ACC112 (cell line): ENCODE data around the gene PCYOX1L.

ENCODE experiments used
- H2AFZ ChIP-seq: fragments of 200-600 bp; sonication (generic); one replicate; pipeline ENCODE4 v1.6.0; 2017; ENCODE audit warnings: antibody characterized with exemption, low read length; ENCODE audit not compliant: unreplicated experiment
- H3K27ac ChIP-seq: fragments of 200-600 bp; sonication (generic); 2 replicates; pipeline ENCODE4 v1.5.1; 2014; ENCODE audit warnings: low read depth, mild to moderate bottlenecking, antibody characterized with exemption, low read length, moderate library complexity
- H3K27me3 ChIP-seq: fragments of 200-600 bp; sonication (generic); 2 replicates; pipeline ENCODE4 v1.6.1; 2014; ENCODE audit warnings: mild to moderate bottlenecking, antibody characterized with exemption, low read length, moderate library complexity, mixed read lengths; ENCODE audit not compliant: insufficient read depth
- H3K36me3 ChIP-seq: fragments of 200-600 bp; sonication (generic); 2 replicates; pipeline ENCODE4 v1.6.1; 2016; ENCODE audit warnings: mild to moderate bottlenecking, antibody characterized with exemption, low read length, moderate library complexity, mixed read lengths; ENCODE audit not compliant: insufficient read depth
- H3K4me1 ChIP-seq: fragments of 200-600 bp; sonication (generic); one replicate; pipeline ENCODE4 v1.6.1; 2016; ENCODE audit warnings: low read length, mixed read lengths; ENCODE audit not compliant: insufficient read depth, unreplicated experiment, control insufficient read depth
- H3K4me3 ChIP-seq: fragments of 200-600 bp; sonication (generic); 2 replicates; pipeline ENCODE4 v1.5.1; 2014; ENCODE audit warnings: mild to moderate bottlenecking, low read depth, low read length
- H3K79me2 ChIP-seq: fragments of 200-600 bp; sonication (generic); one replicate; pipeline ENCODE4 v1.6.0; 2016; ENCODE audit warnings: low read length; ENCODE audit not compliant: control insufficient read depth, unreplicated experiment, insufficient read depth

The PCYOX1L gene

DNA sequence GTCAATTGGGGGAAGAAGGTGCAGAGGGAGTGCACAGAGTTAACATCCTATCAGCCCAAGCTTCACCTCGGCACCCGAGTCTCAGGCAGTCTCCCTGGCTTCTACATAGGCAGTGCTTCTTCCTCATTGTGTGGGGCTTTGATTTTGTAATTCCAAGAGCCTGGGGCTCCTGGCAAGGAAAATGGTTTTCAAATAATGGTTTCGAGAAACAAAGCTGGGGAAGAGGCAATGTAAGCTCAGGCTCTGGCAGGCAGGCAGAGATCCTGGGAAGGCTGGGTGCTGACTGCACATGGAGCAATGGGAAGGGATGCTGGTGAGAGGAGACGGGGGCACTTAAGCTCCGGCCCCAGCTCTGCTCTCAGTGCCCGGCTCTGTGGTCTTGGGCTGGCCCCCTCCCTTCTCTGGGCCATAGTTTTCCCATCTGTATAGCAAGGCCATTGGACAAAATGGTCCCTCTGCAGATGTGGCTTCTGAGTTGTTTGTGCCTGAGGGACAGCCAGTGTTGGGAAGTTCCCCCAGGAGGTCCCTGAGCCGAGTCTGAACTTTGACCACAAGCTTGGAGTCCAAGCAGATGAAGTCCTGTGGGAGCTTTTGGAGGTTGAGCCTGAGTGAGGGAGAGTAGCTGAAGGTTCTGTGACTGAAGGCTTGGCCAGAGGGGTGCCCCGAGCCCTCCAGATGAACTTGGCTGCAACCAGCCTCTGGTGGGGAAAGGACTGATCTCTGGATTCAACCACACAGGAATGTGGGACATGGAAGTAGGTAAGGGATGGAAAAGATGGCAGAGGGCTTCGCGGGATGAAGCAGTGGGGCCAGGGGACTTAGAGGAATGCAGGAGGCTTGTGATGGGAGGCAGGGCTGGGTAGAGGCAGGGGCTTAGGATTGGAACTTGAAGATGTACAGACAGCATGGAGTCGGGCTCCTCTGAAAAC lies 49.7 kb downstream of the PCYOX1L start:
- H2AFZ ChIP-seq, result peak overlapping the region; percentile 33
- no peaks in the 10 kb centered on the region for H3K36me3 ChIP-seq
- H3K4me1 ChIP-seq, result peaks cover 57% of the 10 kb centered on the region
- H3K27ac ChIP-seq, result peak overlapping the region; percentile 94
- peak overlapping the region; percentile 79 for H3K4me3 ChIP-seq
- H3K27me3 ChIP-seq, result no peaks in the 10 kb centered on the region
- H3K79me2 ChIP-seq, result peaks cover 45% of the 10 kb centered on the region

DNA sequence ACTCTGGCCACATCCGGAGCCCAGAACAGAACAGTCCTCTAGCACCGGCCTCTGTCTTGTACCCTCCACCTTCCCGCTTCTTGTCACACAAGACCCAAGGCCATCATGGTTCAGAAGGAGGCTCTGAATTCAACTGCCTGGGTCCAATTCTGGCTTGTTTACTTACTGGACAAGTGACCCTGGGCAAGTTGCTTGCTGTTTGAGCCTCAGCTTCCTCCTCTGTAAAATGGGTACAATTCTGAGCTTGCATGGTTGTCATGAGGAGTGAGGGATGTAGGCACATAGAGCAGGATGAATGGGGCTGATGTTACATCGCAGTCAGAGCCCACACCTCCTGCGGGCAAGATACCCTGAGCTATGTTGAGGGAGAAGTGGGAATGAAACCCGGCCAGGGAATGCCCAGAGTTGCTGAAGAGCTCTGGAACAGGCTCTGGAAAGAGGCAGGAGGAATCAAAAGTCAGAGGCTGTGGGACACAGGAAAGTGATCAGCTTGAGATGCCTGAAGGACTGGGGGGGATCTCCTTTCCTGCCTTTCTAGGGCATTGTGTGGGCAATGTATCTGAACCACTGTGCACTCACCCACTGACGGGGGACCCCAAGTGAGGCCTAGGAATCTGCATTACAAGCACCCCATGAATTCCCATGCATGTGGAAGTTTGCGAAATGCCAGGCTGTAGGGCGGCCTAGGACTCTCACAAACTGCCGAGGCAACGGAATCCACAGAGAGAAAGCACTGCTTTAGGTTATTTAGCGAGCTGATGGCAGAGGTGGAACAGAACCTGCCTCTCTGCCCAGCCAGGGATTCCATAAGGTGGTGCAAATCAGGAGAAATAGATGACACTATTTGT lies 50.6 kb downstream of the PCYOX1L start:
- peak overlapping the region; percentile 79 for H3K4me3 ChIP-seq

DNA sequence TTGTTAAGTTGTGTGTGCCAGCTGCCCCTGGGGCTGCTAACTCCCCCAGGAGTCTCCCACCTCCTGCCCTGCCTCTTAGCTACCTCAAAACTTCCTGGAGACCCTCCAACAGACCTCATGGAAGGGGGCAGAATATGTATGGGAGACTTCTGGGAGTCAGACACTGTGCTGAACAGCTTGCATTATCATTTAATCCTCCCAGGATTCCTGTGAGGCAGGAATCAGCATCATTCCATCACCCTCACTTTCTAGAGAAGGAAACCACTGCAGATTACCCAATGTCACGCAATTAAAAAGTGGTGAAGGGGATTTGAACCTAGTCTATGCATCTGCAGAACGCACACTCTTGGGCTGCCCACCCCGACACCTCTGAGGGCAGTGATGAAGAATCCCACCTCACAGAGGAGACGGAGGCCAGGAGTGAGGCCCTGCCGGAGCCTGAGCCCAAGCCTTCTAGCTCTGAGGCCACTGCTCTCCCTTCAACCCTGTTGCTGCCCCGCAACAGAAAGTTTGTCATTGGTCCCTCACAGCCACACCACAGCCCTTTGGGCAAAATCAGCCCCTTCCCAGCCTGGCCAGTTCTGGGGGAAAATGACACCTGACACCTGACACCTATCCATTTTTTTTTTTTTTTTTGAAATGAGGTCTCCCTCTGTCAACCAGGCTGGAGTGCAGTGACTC lies 51.6 kb downstream of the PCYOX1L start:
- no peaks in the 10 kb centered on the region for H3K27me3 ChIP-seq
- H2AFZ ChIP-seq, result no peak overlapping the region
- peaks cover 53% of the 10 kb centered on the region for H3K79me2 ChIP-seq
- no peak overlapping the region for H3K27ac ChIP-seq
- peaks cover 55% of the 10 kb centered on the region for H3K4me1 ChIP-seq
- no peaks in the 10 kb centered on the region for H3K36me3 ChIP-seq
- H3K4me3 ChIP-seq, result peak overlapping the region; percentile 79

More for the DNA sequence above, 50.6 kb downstream of the PCYOX1L start:
- Histone ChIP-seq H3K27ac (peak overlapping the region; percentile 94; the same call in 1 of the 2 replicates), H3K4me1 (peaks cover 58% of the 10 kb centered on the region), H3K27me3 (no peaks in the 10 kb centered on the region), H3K36me3 (no peaks in the 10 kb centered on the region), H3K79me2 (peaks cover 51% of the 10 kb centered on the region), H2AFZ (no peak overlapping the region)

DNA sequence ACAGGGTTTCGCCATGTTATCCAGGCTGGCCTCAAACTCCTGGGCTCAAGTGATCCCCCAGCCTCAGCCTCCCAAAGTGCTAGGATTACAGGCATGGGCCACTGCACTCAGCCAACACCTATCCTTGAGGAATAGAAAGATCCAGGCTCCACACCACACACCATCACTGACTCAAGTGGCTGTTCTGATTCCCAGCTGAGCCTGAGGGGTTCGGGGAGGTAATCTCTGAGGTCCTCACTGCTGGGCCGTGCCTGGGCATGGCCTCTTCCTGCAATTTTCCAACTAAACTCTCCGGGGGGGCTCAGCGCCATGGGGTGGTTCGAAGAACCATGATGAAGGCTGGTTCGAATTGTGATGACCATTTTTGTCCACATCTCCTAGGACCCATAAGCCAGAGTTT lies 52.2 kb downstream of the PCYOX1L start:
- Histone ChIP-seq H3K36me3 (no peaks in the 10 kb centered on the region), H3K4me1 (peaks cover 55% of the 10 kb centered on the region), H3K27ac (no peak overlapping the region), H3K27me3 (no peaks in the 10 kb centered on the region), H3K79me2 (peaks cover 53% of the 10 kb centered on the region), H2AFZ (no peak overlapping the region), H3K4me3 (no peak overlapping the region)

DNA sequence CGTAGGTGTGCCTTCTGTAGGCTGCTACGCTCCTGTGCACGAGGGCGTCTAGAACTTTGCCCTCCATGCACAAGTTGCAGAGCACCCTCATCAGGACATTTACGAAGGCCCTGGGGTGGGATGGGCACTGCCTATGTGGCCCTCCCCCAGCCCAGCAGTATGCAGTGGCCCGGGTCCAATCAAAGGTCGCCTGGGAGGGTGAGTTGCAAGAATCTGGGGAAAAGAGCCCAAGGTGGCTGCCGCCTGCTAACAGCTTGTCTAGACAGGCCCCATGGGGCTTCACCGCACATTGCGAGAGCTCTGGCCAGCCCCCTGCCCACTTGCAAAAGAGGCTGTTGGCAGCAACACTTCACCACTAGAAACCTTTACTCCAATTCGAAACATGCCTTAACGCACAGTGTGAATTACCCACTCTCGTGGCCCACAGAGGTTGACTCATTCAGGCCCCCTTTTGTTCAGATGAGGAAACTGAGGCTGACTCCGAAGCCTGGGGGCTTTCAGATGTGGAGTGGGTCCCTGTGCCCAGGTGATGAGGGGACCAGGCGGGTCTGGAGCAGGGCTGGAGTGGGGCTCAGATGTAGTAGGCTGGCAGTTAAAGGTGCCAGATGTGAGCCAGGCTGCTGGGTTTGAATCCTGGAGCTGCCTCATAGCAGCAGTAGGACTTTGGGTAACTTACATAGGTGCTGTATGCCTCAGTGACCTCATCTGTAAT lies 53.0 kb downstream of the PCYOX1L start:
- Histone ChIP-seq H2AFZ (no peak overlapping the region), H3K27ac (no peak overlapping the region), H3K79me2 (peaks cover 53% of the 10 kb centered on the region), H3K36me3 (no peaks in the 10 kb centered on the region), H3K4me3 (no peak overlapping the region), H3K4me1 (peaks cover 51% of the 10 kb centered on the region), H3K27me3 (no peaks in the 10 kb centered on the region)

DNA sequence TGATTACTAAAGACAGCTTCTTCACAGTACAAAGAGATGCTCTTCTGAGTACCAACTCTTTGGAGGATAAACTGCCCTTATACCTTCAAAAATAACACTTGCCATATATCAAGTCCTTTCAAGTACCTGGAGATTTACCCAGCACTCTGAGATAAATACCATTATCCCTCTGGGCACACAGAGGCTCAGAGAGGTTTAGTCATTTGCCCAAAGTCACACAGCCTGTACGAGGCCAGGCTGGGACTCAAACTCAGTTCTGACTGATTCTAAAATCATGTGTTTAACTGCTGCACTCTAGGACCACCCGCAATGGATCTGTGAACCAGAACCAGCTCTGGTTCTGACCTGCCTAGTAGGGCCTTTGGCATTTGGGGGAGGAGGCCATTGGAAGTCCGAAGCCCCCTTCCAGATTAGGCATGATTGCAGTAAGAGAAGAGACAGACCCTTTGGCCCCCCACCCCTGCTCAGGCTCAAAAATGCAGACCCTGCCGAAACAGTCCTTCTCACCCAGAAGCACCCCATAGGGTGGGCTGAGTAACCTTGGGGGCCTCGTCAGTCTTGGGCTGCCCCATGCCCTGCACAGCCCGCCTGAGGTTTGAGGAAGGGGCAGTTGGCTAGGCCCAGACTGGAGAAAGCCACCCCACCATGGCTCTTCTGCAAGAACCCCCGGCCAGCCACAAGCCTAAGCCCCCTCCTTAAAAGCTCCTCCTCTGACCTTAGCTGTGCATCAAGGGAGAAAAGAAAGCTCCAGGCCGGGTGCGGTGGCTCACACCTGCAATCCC lies 54.1 kb downstream of the PCYOX1L start:
- Histone ChIP-seq H2AFZ (no peak overlapping the region), H3K79me2 (peaks cover 51% of the 10 kb centered on the region), H3K27ac (no peak overlapping the region), H3K4me1 (peaks cover 43% of the 10 kb centered on the region), H3K27me3 (no peaks in the 10 kb centered on the region), H3K36me3 (no peaks in the 10 kb centered on the region), H3K4me3 (no peak overlapping the region)

DNA sequence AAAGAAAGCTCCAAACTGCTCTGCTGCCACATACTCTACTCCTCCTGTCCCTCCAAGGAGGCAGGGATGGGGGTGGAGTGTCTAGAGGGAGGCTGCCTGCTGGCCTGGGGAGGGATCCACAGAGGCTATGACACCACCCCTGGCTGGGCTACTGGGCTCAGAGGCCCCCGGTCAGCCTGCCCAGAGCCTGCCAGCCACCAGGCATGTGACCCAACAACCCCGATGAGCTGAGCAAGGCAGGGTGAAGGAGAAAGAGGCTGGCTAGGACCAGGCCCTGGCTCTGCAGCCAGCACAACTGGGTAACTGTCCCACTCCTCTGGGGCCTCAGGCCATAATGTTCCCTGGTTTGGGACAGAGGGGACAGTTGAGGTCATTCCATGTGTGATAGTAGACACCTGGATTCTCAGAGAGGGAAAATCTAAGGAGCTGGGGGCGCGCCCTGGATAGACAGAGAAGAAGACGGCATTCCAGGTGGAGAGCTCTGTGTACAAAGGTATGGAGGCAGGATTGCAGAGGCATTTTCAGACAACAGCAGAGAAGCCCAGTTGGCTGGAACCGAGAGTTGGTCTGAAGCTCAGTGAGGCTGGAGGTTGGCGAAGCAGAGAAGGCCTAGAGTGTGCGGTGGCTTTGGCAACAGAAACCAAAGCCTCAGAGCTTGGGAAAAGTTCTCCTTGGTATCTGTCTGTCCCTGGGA lies 55.1 kb downstream of the PCYOX1L start:
- Histone ChIP-seq H3K79me2 (peaks cover 41% of the 10 kb centered on the region), H2AFZ (no peak overlapping the region), H3K27ac (peak overlapping the region; percentile 84; the same call in 1 of the 2 replicates), H3K36me3 (no peaks in the 10 kb centered on the region), H3K4me3 (no peak overlapping the region), H3K27me3 (no peaks in the 10 kb centered on the region), H3K4me1 (peaks cover 33% of the 10 kb centered on the region)

DNA sequence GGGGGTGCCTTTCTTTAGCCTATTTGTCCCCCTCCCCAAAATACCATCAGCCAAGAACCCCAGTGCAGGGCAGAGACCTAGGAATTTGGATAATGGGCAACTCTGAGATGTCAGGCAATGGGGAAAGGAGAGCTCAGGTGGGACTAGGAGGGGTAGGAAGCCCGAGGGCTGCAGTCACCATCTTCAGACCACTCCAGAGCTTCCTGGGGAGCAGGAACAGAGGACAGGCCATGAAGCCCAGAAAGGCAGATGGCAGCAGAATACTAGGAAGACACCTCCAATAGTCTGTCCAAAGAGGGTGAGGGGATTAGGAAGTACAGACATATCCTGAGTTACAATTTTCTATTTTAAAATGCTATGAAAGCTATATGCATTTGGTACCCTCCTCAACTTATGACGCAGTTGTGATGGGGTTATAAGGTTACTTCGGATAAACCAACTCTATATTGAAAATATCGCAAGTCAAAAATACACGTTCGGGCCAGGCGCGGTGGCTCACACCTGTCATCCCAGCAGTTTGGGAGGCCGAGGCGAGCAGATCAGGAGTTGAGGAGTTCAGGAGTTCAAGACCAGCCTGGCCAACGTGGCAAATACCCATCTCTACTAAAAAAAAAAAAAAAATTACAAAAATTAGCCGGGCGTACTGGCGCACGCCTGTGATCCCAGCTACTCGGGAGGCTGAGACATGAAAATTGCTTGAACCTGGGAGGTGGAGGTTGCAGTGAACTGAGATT lies 55.8 kb downstream of the PCYOX1L start:
- no peak overlapping the region for H3K4me3 ChIP-seq
- peaks cover 34% of the 10 kb centered on the region for H3K79me2 ChIP-seq
- no peaks in the 10 kb centered on the region for H3K27me3 ChIP-seq
- no peak overlapping the region for H2AFZ ChIP-seq
- H3K36me3 ChIP-seq, result no peaks in the 10 kb centered on the region
- H3K4me1 ChIP-seq, result peaks cover 29% of the 10 kb centered on the region
- H3K27ac ChIP-seq, result peak overlapping the region; percentile 84
